ENCODE results near the gene NLGN4Y. TPM values are rescaled to one million over a fixed set of nuclear protein-coding genes. Genes with fewer than 3 reads are reported as not detected.

Gene NLGN4Y
- total and polyA plus RNA-seq, 4 donors: 2.9 to 5.3 TPM; not detected in 2

DNA sequence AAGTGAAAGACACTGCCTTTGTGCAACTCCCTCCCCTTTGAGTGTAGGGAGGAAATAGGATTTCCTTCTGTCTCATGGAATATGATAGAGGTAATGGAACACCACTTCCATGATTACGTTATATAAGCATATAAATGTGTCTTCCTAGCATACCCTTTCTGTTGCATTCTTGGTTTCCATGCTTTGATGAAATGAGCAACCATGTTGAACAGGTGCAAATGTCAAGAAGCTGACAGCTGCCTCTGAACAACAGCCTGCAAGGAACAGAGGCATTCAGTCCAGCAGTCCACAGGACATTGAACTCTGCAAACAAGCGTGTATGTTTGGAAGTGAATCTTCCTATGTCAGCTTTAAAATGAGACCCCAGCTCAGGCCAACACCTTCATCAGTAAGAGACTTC is 117.5 kb downstream of the NLGN4Y start:
- no peak overlapping the region for H3K4me3 ChIP-seq (ENCODE audit: low read depth in 1 of 3, low read length in 3 of 3)
- TF ChIP-seq, protein P1, sequence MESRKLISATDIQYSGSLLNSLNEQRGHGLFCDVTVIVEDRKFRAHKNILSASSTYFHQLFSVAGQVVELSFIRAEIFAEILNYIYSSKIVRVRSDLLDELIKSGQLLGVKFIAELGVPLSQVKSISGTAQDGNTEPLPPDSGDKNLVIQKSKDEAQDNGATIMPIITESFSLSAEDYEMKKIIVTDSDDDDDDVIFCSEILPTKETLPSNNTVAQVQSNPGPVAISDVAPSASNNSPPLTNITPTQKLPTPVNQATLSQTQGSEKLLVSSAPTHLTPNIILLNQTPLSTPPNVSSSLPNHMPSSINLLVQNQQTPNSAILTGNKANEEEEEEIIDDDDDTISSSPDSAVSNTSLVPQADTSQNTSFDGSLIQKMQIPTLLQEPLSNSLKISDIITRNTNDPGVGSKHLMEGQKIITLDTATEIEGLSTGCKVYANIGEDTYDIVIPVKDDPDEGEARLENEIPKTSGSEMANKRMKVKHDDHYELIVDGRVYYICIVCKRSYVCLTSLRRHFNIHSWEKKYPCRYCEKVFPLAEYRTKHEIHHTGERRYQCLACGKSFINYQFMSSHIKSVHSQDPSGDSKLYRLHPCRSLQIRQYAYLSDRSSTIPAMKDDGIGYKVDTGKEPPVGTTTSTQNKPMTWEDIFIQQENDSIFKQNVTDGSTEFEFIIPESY (IDR thresholded peaks at IDR 0.05): no peak
- TF ChIP-seq FOXA1 (IDR thresholded peaks at IDR 0.05) (no peak), YY1 (IDR thresholded peaks at IDR 0.05) (no peak), NR2F2 (IDR thresholded peaks at IDR 0.05) (no peak), RXRA (IDR thresholded peaks at IDR 0.05) (no peak), FOXA2 (IDR thresholded peaks at IDR 0.05) (no peak), EGR1 (IDR thresholded peaks at IDR 0.05; ENCODE audit: low read depth in 2 of 2) (no peak), HNF4A (conservative IDR thresholded peaks at IDR 0.05) (no peak), JUND (IDR thresholded peaks at IDR 0.05) (no peak), GABPA (IDR thresholded peaks at IDR 0.05 in 1 of 2, conservative IDR thresholded peaks at IDR 0.05 in 1 of 2) (no peak)
- TF ChIP-seq, protein P2, sequence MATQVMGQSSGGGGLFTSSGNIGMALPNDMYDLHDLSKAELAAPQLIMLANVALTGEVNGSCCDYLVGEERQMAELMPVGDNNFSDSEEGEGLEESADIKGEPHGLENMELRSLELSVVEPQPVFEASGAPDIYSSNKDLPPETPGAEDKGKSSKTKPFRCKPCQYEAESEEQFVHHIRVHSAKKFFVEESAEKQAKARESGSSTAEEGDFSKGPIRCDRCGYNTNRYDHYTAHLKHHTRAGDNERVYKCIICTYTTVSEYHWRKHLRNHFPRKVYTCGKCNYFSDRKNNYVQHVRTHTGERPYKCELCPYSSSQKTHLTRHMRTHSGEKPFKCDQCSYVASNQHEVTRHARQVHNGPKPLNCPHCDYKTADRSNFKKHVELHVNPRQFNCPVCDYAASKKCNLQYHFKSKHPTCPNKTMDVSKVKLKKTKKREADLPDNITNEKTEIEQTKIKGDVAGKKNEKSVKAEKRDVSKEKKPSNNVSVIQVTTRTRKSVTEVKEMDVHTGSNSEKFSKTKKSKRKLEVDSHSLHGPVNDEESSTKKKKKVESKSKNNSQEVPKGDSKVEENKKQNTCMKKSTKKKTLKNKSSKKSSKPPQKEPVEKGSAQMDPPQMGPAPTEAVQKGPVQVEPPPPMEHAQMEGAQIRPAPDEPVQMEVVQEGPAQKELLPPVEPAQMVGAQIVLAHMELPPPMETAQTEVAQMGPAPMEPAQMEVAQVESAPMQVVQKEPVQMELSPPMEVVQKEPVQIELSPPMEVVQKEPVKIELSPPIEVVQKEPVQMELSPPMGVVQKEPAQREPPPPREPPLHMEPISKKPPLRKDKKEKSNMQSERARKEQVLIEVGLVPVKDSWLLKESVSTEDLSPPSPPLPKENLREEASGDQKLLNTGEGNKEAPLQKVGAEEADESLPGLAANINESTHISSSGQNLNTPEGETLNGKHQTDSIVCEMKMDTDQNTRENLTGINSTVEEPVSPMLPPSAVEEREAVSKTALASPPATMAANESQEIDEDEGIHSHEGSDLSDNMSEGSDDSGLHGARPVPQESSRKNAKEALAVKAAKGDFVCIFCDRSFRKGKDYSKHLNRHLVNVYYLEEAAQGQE (IDR thresholded peaks at IDR 0.05): no peak
- TF ChIP-seq, protein P3, sequence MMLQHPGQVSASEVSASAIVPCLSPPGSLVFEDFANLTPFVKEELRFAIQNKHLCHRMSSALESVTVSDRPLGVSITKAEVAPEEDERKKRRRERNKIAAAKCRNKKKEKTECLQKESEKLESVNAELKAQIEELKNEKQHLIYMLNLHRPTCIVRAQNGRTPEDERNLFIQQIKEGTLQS (IDR thresholded peaks at IDR 0.05): no peak
- TF ChIP-seq, protein P4, sequence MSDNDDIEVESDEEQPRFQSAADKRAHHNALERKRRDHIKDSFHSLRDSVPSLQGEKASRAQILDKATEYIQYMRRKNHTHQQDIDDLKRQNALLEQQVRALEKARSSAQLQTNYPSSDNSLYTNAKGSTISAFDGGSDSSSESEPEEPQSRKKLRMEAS (IDR thresholded peaks at IDR 0.05): no peak
- no peak overlapping the region for H3K9ac ChIP-seq (ENCODE audit: low read depth in 1 of 2, low read length in 2 of 2)
- H3K4me1 ChIP-seq (ENCODE audit: control insufficient read depth in 4 of 4, insufficient read depth in 4 of 4, low read length in 3 of 4): no peaks in the 10 kb centered on the region
- no peak overlapping the region for H3K27ac ChIP-seq (ENCODE audit: low read depth in 1 of 2, low read length in 2 of 2)
- DNase-seq (ENCODE audit: low spot score): no peak
- no peaks in the 10 kb centered on the region for H3K27me3 ChIP-seq (ENCODE audit: control insufficient read depth in 4 of 4, insufficient read depth in 4 of 4, low read length in 3 of 4)
- 81% methylated on average over 2 of the region's 2 CpGs for WGBS
- no peaks in the 10 kb centered on the region for H3K9me3 ChIP-seq (ENCODE audit: control insufficient read depth in 4 of 4, low read length in 3 of 4)
- H3K36me3 ChIP-seq (ENCODE audit: control insufficient read depth in 4 of 4, insufficient read depth in 3 of 4, low read depth in 1 of 4, low read length in 3 of 4): no peaks in the 10 kb centered on the region

DNA sequence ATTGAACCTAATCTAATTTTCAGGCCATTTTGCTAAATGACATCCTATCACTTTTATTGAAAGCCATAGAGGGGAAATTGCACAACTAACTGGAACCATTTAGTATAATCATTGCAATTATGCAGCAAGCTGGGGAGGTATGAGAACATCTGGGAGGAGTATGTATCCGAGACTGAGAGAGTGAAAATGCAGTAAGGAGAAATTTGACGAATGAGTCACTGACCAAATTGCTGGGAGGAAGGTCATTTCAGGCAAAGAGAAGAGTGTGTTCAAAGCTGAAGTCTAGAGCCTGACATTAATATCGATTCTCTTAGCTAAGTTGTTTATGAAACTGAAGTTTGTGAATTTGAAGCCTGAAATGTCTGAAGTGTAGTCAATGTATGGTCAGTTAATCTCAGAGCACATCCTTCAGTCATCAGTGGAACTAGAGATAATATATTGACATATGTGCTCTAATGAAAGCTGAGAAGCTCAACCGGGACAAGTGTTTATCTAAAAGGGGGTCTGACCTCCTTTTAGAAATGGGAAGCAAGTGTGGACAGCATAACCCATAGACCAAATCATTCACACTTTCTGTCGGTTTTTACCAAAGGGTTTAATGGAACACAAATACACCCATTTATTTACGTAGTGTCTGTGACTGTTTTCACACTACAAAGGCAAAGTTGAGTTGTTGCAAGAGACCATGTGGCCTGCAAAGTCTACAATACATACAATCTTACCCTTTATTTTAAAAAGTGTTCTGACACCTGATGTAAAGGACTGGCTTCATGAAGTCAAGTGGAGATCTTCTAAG is 120.0 kb downstream of the NLGN4Y start:
- no peaks in the 10 kb centered on the region for H3K9me3 ChIP-seq (ENCODE audit: control insufficient read depth in 4 of 4, low read length in 3 of 4)
- H3K36me3 ChIP-seq (ENCODE audit: control insufficient read depth in 4 of 4, insufficient read depth in 3 of 4, low read depth in 1 of 4, low read length in 3 of 4): no peaks in the 10 kb centered on the region
- no peak overlapping the region for H3K9ac ChIP-seq (ENCODE audit: low read depth in 1 of 2, low read length in 2 of 2)
- H3K27me3 ChIP-seq (ENCODE audit: control insufficient read depth in 4 of 4, insufficient read depth in 4 of 4, low read length in 3 of 4): no peaks in the 10 kb centered on the region
- no peak for DNase-seq (ENCODE audit: low spot score)
- TF ChIP-seq TAF1 (conservative IDR thresholded peaks at IDR 0.05): no peak
- TF ChIP-seq RAD21 (IDR thresholded peaks at IDR 0.05): no peak
- TF ChIP-seq, protein P3 (IDR thresholded peaks at IDR 0.05): no peak
- TF ChIP-seq FOXA1 (IDR thresholded peaks at IDR 0.05): no peak
- no peak for TF ChIP-seq HNF4A (conservative IDR thresholded peaks at IDR 0.05)
- TF ChIP-seq, protein P4 (IDR thresholded peaks at IDR 0.05): no peak
- H3K4me1 ChIP-seq (ENCODE audit: control insufficient read depth in 4 of 4, insufficient read depth in 4 of 4, low read length in 3 of 4): no peaks in the 10 kb centered on the region
- H3K27ac ChIP-seq (ENCODE audit: low read depth in 1 of 2, low read length in 2 of 2): no peak overlapping the region
- 74% methylated on average over 6 of the region's 6 CpGs for WGBS
- H3K4me3 ChIP-seq (ENCODE audit: low read depth in 1 of 3, low read length in 3 of 3): no peak overlapping the region

Data from liver (tissue), 9 donors.